ENCODE results near the gene DCAF8. TPM values are rescaled to one million over a fixed set of nuclear protein-coding genes. Genes with fewer than 3 reads are reported as not detected.

The DCAF8 gene
- total and polyA plus RNA-seq, 2 donors (not counting 3 experiments of a cell fraction or from before 2014, with no cell fraction given), result 85.5 to 106 TPM

DNA sequence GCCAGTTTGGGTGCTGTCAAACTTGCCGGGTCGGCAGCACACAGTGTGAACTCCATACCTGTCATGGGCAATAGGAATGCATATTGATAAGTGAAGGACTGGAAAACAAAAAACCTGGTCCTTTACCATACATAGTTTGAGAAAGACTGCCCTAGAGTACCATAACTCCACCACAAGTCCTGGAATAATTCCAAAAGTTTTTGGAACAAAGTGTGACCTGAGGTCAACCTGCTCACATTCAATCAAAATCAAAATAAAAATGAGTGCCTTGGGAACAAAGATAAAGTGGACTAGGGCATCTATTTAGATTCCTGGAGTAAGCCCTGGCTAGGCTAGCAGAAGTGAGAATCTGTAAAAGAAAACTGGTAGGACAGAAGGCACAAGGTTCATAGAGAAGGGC, 15.0 kb upstream of the DCAF8 start:
- Histone ChIP-seq H3K9me3 (replicated peaks; ENCODE audit: control insufficient read depth, insufficient read depth, low read length) (no peaks in the 10 kb centered on the region), H3K4me3 (replicated peaks in 1 of 3; ENCODE audit: insufficient read depth in 1 of 3, low read depth in 1 of 3, low read length in 3 of 3) (no peak overlapping the region), H3K9ac (replicated peaks; ENCODE audit: extremely low read depth, insufficient read depth, low read length) (no peak overlapping the region), H4K20me1 (replicated peaks; ENCODE audit: control insufficient read depth, extremely low read depth, insufficient read depth, low read length) (no peaks in the 10 kb centered on the region), H3K9me1 (replicated peaks; ENCODE audit: control insufficient read depth, extremely low read depth, insufficient read depth, low read length) (no peaks in the 10 kb centered on the region), H3K4me2 (ENCODE audit: insufficient read depth, low read length) (no peak overlapping the region), H3K79me2 (ENCODE audit: control insufficient read depth, insufficient read depth, low read length) (no peaks in the 10 kb centered on the region), H3K27me3 (ENCODE audit: control insufficient read depth in 2 of 2, insufficient read depth in 2 of 2, low read length in 2 of 2) (no peaks in the 10 kb centered on the region), H2AFZ (ENCODE audit: low read depth, low read length) (no peak overlapping the region), H3K27ac (ENCODE audit: insufficient read depth, low read depth, low read length) (no peak overlapping the region), H3K4me1 (ENCODE audit: control insufficient read depth, extremely low read depth, insufficient read depth, low read length) (no peaks in the 10 kb centered on the region), H3K36me3 (ENCODE audit: control insufficient read depth in 2 of 2, extremely low read depth in 1 of 2, insufficient read depth in 2 of 2, low read length in 2 of 2) (peaks cover 33 to 34% of the 10 kb centered on the region in 2 experiments)
- no TSS peak for BruUV-seq (replicated peaks)
- ChIA-PET CTCF (interaction anchor here (1.1 to 3.2 kb wide), 2 partner anchors 14 to 25 kb away, joined by 7 to 11 read pairs; no protein-coding TSS in a partner anchor), POLR2A (no interaction called here)
- intact Hi-C loops (cut with micrococcal nuclease) (no loop called here), dilution Hi-C loops (cut with MboI; ENCODE audit: extremely low pct_ligation_motif_present, low sequenced_read_pairs) (no loop called here)
- FAIRE-seq, result no peak
- no peak for DNase-seq (ENCODE audit: low read depth, low spot score)
- TF ChIP-seq EZH2 (IDR thresholded peaks at IDR 0.05; ENCODE audit: borderline replicate concordance, low read depth, low read length, severe bottlenecking) (no peak), MYC (IDR thresholded peaks at IDR 0.05; ENCODE audit: low read depth, low read length) (no peak), POLR2A (IDR thresholded peaks at IDR 0.05; ENCODE audit: low read depth, low read length) (no peak), GATA2 (IDR thresholded peaks at IDR 0.05; ENCODE audit: insufficient read depth, insufficient read length, low read depth, low read length) (no peak), JUN (IDR thresholded peaks at IDR 0.05; ENCODE audit: borderline replicate concordance, insufficient read depth, insufficient read length, low read depth) (no peak), FOS (IDR thresholded peaks at IDR 0.05; ENCODE audit: borderline replicate concordance, insufficient read depth, low read length) (no peak), POLR2AphosphoS5 (IDR thresholded peaks at IDR 0.05; ENCODE audit: insufficient read depth, low read depth, low read length) (no peak)
- TF ChIP-seq, protein P1, sequence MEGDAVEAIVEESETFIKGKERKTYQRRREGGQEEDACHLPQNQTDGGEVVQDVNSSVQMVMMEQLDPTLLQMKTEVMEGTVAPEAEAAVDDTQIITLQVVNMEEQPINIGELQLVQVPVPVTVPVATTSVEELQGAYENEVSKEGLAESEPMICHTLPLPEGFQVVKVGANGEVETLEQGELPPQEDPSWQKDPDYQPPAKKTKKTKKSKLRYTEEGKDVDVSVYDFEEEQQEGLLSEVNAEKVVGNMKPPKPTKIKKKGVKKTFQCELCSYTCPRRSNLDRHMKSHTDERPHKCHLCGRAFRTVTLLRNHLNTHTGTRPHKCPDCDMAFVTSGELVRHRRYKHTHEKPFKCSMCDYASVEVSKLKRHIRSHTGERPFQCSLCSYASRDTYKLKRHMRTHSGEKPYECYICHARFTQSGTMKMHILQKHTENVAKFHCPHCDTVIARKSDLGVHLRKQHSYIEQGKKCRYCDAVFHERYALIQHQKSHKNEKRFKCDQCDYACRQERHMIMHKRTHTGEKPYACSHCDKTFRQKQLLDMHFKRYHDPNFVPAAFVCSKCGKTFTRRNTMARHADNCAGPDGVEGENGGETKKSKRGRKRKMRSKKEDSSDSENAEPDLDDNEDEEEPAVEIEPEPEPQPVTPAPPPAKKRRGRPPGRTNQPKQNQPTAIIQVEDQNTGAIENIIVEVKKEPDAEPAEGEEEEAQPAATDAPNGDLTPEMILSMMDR (IDR thresholded peaks at IDR 0.05; ENCODE audit: extremely low read depth in 1 of 2, insufficient read depth in 1 of 2, low read depth in 1 of 2, low read length in 2 of 2), result no peak
- TF ChIP-seq, protein P2, sequence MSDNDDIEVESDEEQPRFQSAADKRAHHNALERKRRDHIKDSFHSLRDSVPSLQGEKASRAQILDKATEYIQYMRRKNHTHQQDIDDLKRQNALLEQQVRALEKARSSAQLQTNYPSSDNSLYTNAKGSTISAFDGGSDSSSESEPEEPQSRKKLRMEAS (IDR thresholded peaks at IDR 0.05; ENCODE audit: insufficient read depth, insufficient read length), result no peak

Measured in endothelial cell of umbilical vein (primary cell).